GM23338 (cell line): ENCODE results near the gene PCCB. TPM values are rescaled to one million over a fixed set of nuclear protein-coding genes. Genes with fewer than 3 reads are reported as not detected.

Source experiments
- ATAC-seq: fragments of 200-7000 bp; cut with Tn5 transposase; 3 replicates; pipeline ENCODE4 v1.9.1; 2020
- DNase-seq: peaks from one replicate; pipeline ENCODE4 v3.0.0-alpha.2; 2015; ENCODE audit warnings: low spot score
- H2AFZ ChIP-seq: fragments of 200-600 bp; sonication (generic); 2 replicates; pipeline ENCODE4 v1.8.0; 2016; ENCODE audit warnings: antibody characterized with exemption, mild to moderate bottlenecking, moderate library complexity
- H3F3A ChIP-seq: fragments of 200-600 bp; sonication (generic); replicated peaks from 2 replicates; pipeline ENCODE4 v1.8.0; 2017; ENCODE audit warnings: antibody characterized with exemption, mixed run types, low read depth
- H3K27ac ChIP-seq: fragments of 200-600 bp; sonication (generic); 2 replicates; pipeline ENCODE4 v1.6.1; 2016; ENCODE audit warnings: low read depth
- H3K27me3 ChIP-seq: fragments of 200-600 bp; sonication (generic); 2 replicates; pipeline ENCODE4 v1.8.0; 2016; ENCODE audit warnings: mild to moderate bottlenecking, mixed run types, moderate library complexity; ENCODE audit not compliant: insufficient read depth
- H3K36me3 ChIP-seq: fragments of 200-600 bp; sonication (generic); 2 replicates; pipeline ENCODE4 v1.8.0; 2016; ENCODE audit warnings: mild to moderate bottlenecking; ENCODE audit not compliant: insufficient read depth
- H3K4me1 ChIP-seq: fragments of 200-600 bp; sonication (generic); 2 replicates; pipeline ENCODE4 v1.8.0; 2016; ENCODE audit warnings: mild to moderate bottlenecking, moderate library complexity; ENCODE audit not compliant: insufficient read depth
- H3K4me2 ChIP-seq: fragments of 200-600 bp; sonication (generic); 2 replicates; pipeline ENCODE4 v1.7.1; 2017; ENCODE audit warnings: mixed run types
- H3K4me3 ChIP-seq: fragments of 200-600 bp; sonication (generic); 2 replicates; pipeline ENCODE4 v1.6.1; 2016; ENCODE audit warnings: mixed run types
- H3K79me2 ChIP-seq: fragments of 200-600 bp; sonication (generic); replicated peaks from 2 replicates; pipeline ENCODE4 v1.8.0; 2017; ENCODE audit warnings: mild to moderate bottlenecking; ENCODE audit not compliant: insufficient read depth
- H3K9me2 ChIP-seq: fragments of 200-600 bp; sonication (generic); 2 replicates; pipeline ENCODE4 v1.8.0; 2017; ENCODE audit not compliant: insufficient read depth
- H4K20me1 ChIP-seq: fragments of 200-600 bp; sonication (generic); replicated peaks from 2 replicates; pipeline ENCODE4 v1.8.0; 2017; ENCODE audit warnings: mild to moderate bottlenecking; ENCODE audit not compliant: insufficient read depth
- H3K27ac Mint-ChIP-seq: 2 replicates; pipeline ENCODE4 v1.8.0; 2020; ENCODE audit warnings: inconsistent platforms, mild to moderate bottlenecking, moderate library complexity, mixed read lengths
- H3K27me3 Mint-ChIP-seq: 3 replicates; pipeline ENCODE4 v1.8.0; 2022; ENCODE audit warnings: low read depth, mild to moderate bottlenecking, moderate library complexity, mixed read lengths, inconsistent platforms; ENCODE audit not compliant: insufficient read depth, poor library complexity
- H3K36me3 Mint-ChIP-seq: 3 replicates; pipeline ENCODE4 v1.8.0; 2021; ENCODE audit warnings: low read depth, mild to moderate bottlenecking, inconsistent platforms, moderate library complexity, mixed read lengths
- H3K4me1 Mint-ChIP-seq: 3 replicates; pipeline ENCODE4 v1.8.0; 2020; ENCODE audit warnings: mild to moderate bottlenecking, inconsistent platforms, mixed read lengths
- H3K4me3 Mint-ChIP-seq: 3 replicates; pipeline ENCODE4 v1.8.0; 2021; ENCODE audit warnings: moderate library complexity, mild to moderate bottlenecking, inconsistent platforms, mixed read lengths
- H3K9me3 Mint-ChIP-seq: 3 replicates; pipeline ENCODE4 v1.8.0; 2020; ENCODE audit warnings: moderate library complexity, mild to moderate bottlenecking, inconsistent platforms, mixed read lengths
- CREB1 ChIP-seq: fragments of 250-450 bp; sonication (Bioruptor Pico); IDR thresholded peaks from 2 replicates; pipeline ENCODE4 v1.5.0; 2020; ENCODE audit warnings: low read depth, mild to moderate bottlenecking, moderate library complexity
- CTCF ChIP-seq, 2 experiments: fragments of 200-600 bp in 1 of 2; sonication (generic) in 1 of 2; conservative IDR thresholded peaks; 2 replicates each; pipeline versions ENCODE4 v1.5.1 to v1.6.1; 2016 to 2017; ENCODE audit warnings: antibody characterized with exemption in 2 of 2, low read depth in 2 of 2, mild to moderate bottlenecking in 2 of 2, moderate library complexity in 1 of 2
- EZH2 ChIP-seq: fragments of 200-600 bp; sonication (generic); IDR thresholded peaks from one replicate; pipeline ENCODE4 v1.8.0; 2017; ENCODE audit warnings: antibody characterized with exemption, mild to moderate bottlenecking, low read depth; ENCODE audit not compliant: unreplicated experiment
- JUNB ChIP-seq: IDR thresholded peaks from one replicate; pipeline ENCODE4 v1.6.1; 2016; ENCODE audit warnings: antibody characterized with exemption; ENCODE audit not compliant: unreplicated experiment
- POLR2AphosphoS5 ChIP-seq: IDR thresholded peaks from 2 replicates; pipeline ENCODE4 v1.6.1; 2016; ENCODE audit warnings: antibody characterized with exemption, low read depth
- REST ChIP-seq: IDR thresholded peaks from one replicate; pipeline ENCODE4 v1.6.1; 2018; ENCODE audit warnings: antibody characterized with exemption; ENCODE audit not compliant: unreplicated experiment
- STAT1 ChIP-seq: IDR thresholded peaks from one replicate; pipeline ENCODE4 v1.6.1; 2016; ENCODE audit warnings: antibody characterized with exemption; ENCODE audit not compliant: unreplicated experiment
- ZNF114 ChIP-seq: fragments of 250-450 bp; sonication (Bioruptor Pico); IDR thresholded peaks from 2 replicates; pipeline ENCODE4 v1.5.0; 2020; ENCODE audit warnings: mild to moderate bottlenecking, moderate library complexity
- ZNF331 ChIP-seq: fragments of 250-450 bp; sonication (Bioruptor Pico); IDR thresholded peaks from 2 replicates; pipeline ENCODE4 v1.5.0; 2020; ENCODE audit warnings: low read depth, mild to moderate bottlenecking, moderate library complexity
- ZNF462 ChIP-seq: fragments of 250-450 bp; sonication (Bioruptor Pico); IDR thresholded peaks from 2 replicates; pipeline ENCODE4 v1.5.0; 2020; ENCODE audit warnings: mild to moderate bottlenecking, moderate library complexity
- polyA plus RNA-seq: library from polyadenylated mRNA; unstranded; fragments of >200 nt; fragmentation: Nextera tagmentation; extraction: Ambion mirVana; gene quantifications from 2 replicates; pipeline ENCODE4 v1.2.1, GENCODE V29; 2016
- total RNA-seq: library from RNA; depleted of rRNA; stranded (reverse); fragments of >200 nt; shearing (Covaris generic); gene quantifications from 2 replicates; pipeline ENCODE4 v1.2.3, GENCODE V29; 2014
- TF ChIP-seq, protein P1 (sequence below): IDR thresholded peaks from 2 replicates; pipeline ENCODE4 v1.6.1; 2016; ENCODE audit warnings: antibody characterized with exemption

The PCCB gene
- total and polyA plus RNA-seq, 2 experiments from 2014 or later, result 42.7 to 76.8 TPM

DNA sequence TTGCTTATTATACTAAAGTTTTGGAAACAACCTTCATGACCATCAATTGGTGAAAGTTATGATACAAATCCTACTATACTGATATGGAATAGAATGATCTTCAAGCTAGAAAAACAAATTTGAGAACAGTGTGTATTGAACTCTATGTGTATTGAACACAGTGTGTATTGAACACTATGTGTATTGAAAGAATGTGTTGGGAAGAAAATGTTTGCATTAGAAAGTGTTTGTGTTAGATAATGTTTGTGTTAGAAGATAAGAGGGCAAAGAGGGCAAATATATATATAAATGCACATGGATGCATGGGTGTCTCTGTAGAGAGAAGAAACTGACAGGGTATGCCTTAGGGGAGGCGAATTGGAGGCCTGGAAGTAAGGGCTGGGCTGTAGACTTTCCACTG lies 42.4 kb downstream of the PCCB start:
- no peak for TF ChIP-seq ZNF462 (CRISPR knock-in tag)
- no peak for TF ChIP-seq EZH2
- TF ChIP-seq, protein P1, sequence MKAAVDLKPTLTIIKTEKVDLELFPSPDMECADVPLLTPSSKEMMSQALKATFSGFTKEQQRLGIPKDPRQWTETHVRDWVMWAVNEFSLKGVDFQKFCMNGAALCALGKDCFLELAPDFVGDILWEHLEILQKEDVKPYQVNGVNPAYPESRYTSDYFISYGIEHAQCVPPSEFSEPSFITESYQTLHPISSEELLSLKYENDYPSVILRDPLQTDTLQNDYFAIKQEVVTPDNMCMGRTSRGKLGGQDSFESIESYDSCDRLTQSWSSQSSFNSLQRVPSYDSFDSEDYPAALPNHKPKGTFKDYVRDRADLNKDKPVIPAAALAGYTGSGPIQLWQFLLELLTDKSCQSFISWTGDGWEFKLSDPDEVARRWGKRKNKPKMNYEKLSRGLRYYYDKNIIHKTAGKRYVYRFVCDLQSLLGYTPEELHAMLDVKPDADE, result no peak
- no peak for TF ChIP-seq STAT1
- no peak for TF ChIP-seq JUNB
- no peak for TF ChIP-seq CREB1
- TF ChIP-seq REST, result no peak
- no peak for TF ChIP-seq ZNF114
- no peak for TF ChIP-seq CTCF (conservative IDR thresholded peaks at IDR 0.05; ENCODE audit: low read depth in 2 of 2)
- TF ChIP-seq ZNF331 (CRISPR knock-in tag), result no peak
- no peak for TF ChIP-seq POLR2AphosphoS5
- Histone ChIP-seq H3K4me1 (peaks cover 10% of the 10 kb centered on the region; the same call in 1 of the 2 replicates), H3K27ac (no peak overlapping the region), H3K36me3 (peaks cover 2% of the 10 kb centered on the region; the same call in 1 of the 2 replicates), H3K27me3 (no peaks in the 10 kb centered on the region), H2AFZ (no peak overlapping the region), H4K20me1 (0 out of 2 replicates have a peak, but pooled peaks cover 7% of the 10 kb centered on the region), H3K4me2 (no peak overlapping the region), H3K79me2 (no peaks in the 10 kb centered on the region; the same call in 1 of the 2 replicates), H3K4me3 (no peak overlapping the region), H3F3A (no peaks in the 10 kb centered on the region), H3K9me2 (no peaks in the 10 kb centered on the region)
- H3K4me3 Mint-ChIP-seq, result no peak overlapping the region
- H3K27ac Mint-ChIP-seq, result no peak overlapping the region
- H3K9me3 Mint-ChIP-seq, result no peaks in the 10 kb centered on the region
- H3K4me1 Mint-ChIP-seq, result peaks cover 9% of the 10 kb centered on the region
- no peak for ATAC-seq
- DNase-seq, result no peak
- H3K36me3 Mint-ChIP-seq, result peaks cover 32% of the 10 kb centered on the region; the same call in 2 of the 3 replicates
- no peaks in the 10 kb centered on the region for H3K27me3 Mint-ChIP-seq
